IMR-90 (cell line): ENCODE measurements around the gene KCTD18. TPM values are rescaled to one million over a fixed set of nuclear protein-coding genes. Genes with fewer than 3 reads are reported as not detected.
A peak's percentile ranks its signal among the peaks of the same experiment; 100 is the strongest.

Experiments used
- ATAC-seq: fragments of 200-7000 bp; cut with Tn5 transposase; 2 replicates; pipeline ENCODE4 v1.9.1; 2020; ENCODE audit warnings: low read depth, mild to moderate bottlenecking, moderate library complexity
- BruUV-seq: library from RNA; stranded (reverse); fragments of 400-500 nt; replicated peaks from 2 replicates; lab custom pipeline; 2021; lab: Mats Ljungman, UMichigan
- CTCF ChIA-PET: fragments of 300-600 bp; formaldehyde crosslinking; extraction: SDS; loops from one replicate; lab custom pipeline; 2021; ENCODE audit warnings: antibody characterized with exemption; lab: Yijun Ruan, JAX
- POLR2A ChIA-PET: fragments of 300-600 bp; sonication (Branson Sonifier 250); formaldehyde crosslinking; loops from one replicate; lab custom pipeline; 2022; ENCODE audit warnings: antibody characterized with exemption; ENCODE audit not compliant: unreplicated experiment; lab: Charles Lee
- DNase-seq: peaks from one replicate; pipeline ENCODE4 v3.0.0; 2013
- H2AFZ ChIP-seq: replicated peaks from 2 replicates; pipeline ENCODE3; 2013; ENCODE audit warnings: low read length, mild to moderate bottlenecking; ENCODE audit not compliant: poor library complexity
- H2AK5ac ChIP-seq: 2 replicates; pipeline ENCODE4 v1.6.1; 2013; ENCODE audit warnings: low read depth, low read length, inconsistent platforms
- H2AK9ac ChIP-seq: replicated peaks from 2 replicates; pipeline ENCODE3; 2013; ENCODE audit warnings: mild to moderate bottlenecking, low read depth, low read length, moderate library complexity; ENCODE audit not compliant: poor library complexity
- H2BK120ac ChIP-seq: 2 replicates; pipeline ENCODE4 v1.6.1; 2013; ENCODE audit warnings: low read depth, low read length, inconsistent platforms
- H2BK15ac ChIP-seq: 3 replicates; pipeline ENCODE4 v1.6.1; 2013; ENCODE audit warnings: low read depth, low read length, inconsistent platforms
- H2BK20ac ChIP-seq: 2 replicates; pipeline ENCODE4 v1.6.1; 2013; ENCODE audit warnings: low read depth, mild to moderate bottlenecking, inconsistent platforms, low read length, moderate library complexity
- H2BK5ac ChIP-seq: 2 replicates; pipeline ENCODE4 v1.6.1; 2013; ENCODE audit warnings: mild to moderate bottlenecking, low read depth, low read length, inconsistent platforms; ENCODE audit not compliant: poor library complexity, severe bottlenecking
- H3K14ac ChIP-seq: replicated peaks from 2 replicates; pipeline ENCODE4 v1.6.1; 2013; ENCODE audit warnings: low read depth, low read length, inconsistent platforms
- H3K18ac ChIP-seq: 2 replicates; pipeline ENCODE4 v1.6.1; 2013; ENCODE audit warnings: low read depth, low read length, control low read depth
- H3K23ac ChIP-seq: 2 replicates; pipeline ENCODE4 v1.6.1; 2013; ENCODE audit warnings: low read depth, low read length, inconsistent platforms
- H3K27ac ChIP-seq: 2 replicates; pipeline ENCODE4 v1.5.1; 2013; ENCODE audit warnings: mild to moderate bottlenecking, control low read depth, low read length; ENCODE audit not compliant: insufficient read depth
- H3K27me3 ChIP-seq: 2 replicates; pipeline ENCODE4 v1.6.1; 2013; ENCODE audit warnings: low read length; ENCODE audit not compliant: control insufficient read depth, insufficient read depth
- H3K36me3 ChIP-seq: 2 replicates; pipeline ENCODE4 v1.6.1; 2013; ENCODE audit warnings: low read length, mixed read lengths; ENCODE audit not compliant: control insufficient read depth, insufficient read depth
- H3K4ac ChIP-seq: 2 replicates; pipeline ENCODE4 v1.6.1; 2013; ENCODE audit warnings: low read depth, low read length, inconsistent platforms
- H3K4me1 ChIP-seq: 2 replicates; pipeline ENCODE4 v1.6.1; 2013; ENCODE audit warnings: low read length, mixed read lengths; ENCODE audit not compliant: control insufficient read depth, insufficient read depth
- H3K4me2 ChIP-seq: 2 replicates; pipeline ENCODE4 v1.6.1; 2013; ENCODE audit warnings: low read depth, mild to moderate bottlenecking, control low read depth, low read length, moderate library complexity
- H3K4me3 ChIP-seq: 2 replicates; pipeline ENCODE4 v1.5.1; 2013; ENCODE audit warnings: low read depth, mild to moderate bottlenecking, control low read depth, low read length, moderate library complexity; ENCODE audit not compliant: insufficient read depth
- H3K56ac ChIP-seq: 2 replicates; pipeline ENCODE4 v1.6.1; 2013; ENCODE audit warnings: low read length, inconsistent platforms; ENCODE audit not compliant: insufficient read depth; ENCODE audit errors: extremely low read depth
- H3K79me1 ChIP-seq, 2 experiments: 2 replicates each; pipeline ENCODE4 v1.6.1; 2013; ENCODE audit warnings: low read length in 2 of 2, inconsistent platforms in 1 of 2, low read depth in 1 of 2
- H3K9ac ChIP-seq: 2 replicates; pipeline ENCODE4 v1.6.1; 2013; ENCODE audit warnings: low read depth, low read length, control low read depth
- H3K9me1 ChIP-seq: 2 replicates; pipeline ENCODE4 v1.6.1; 2013; ENCODE audit warnings: low read length, inconsistent platforms; ENCODE audit not compliant: insufficient read depth
- H3K9me3 ChIP-seq: 2 replicates; pipeline ENCODE4 v1.6.1; 2013; ENCODE audit warnings: low read length; ENCODE audit not compliant: control insufficient read depth, insufficient read depth
- H4K20me1 ChIP-seq: 2 replicates; pipeline ENCODE4 v1.6.1; 2013; ENCODE audit warnings: low read length, inconsistent platforms; ENCODE audit not compliant: insufficient read depth
- H4K5ac ChIP-seq: 2 replicates; pipeline ENCODE4 v1.6.1; 2013; ENCODE audit warnings: mild to moderate bottlenecking, low read depth, low read length, control low read depth
- H4K8ac ChIP-seq, 2 experiments: 2 replicates each; pipeline ENCODE4 v1.6.1; 2013; ENCODE audit warnings: low read depth in 2 of 2, low read length in 2 of 2, control low read depth in 1 of 2, inconsistent platforms in 1 of 2
- H4K91ac ChIP-seq: 2 replicates; pipeline ENCODE4 v1.6.1; 2013; ENCODE audit warnings: low read depth, low read length, inconsistent platforms; ENCODE audit not compliant: insufficient read depth
- CEBPB ChIP-seq: IDR thresholded peaks from 2 replicates; pipeline ENCODE4 v1.6.1; 2012; ENCODE audit warnings: low read depth, low read length, improper control_type of control experiment
- FOS ChIP-seq: fragments of 150-350 bp; IDR thresholded peaks from 2 replicates; pipeline ENCODE4 v1.6.1; 2016; ENCODE audit warnings: low read depth, low read length
- MAZ ChIP-seq: IDR thresholded peaks from 2 replicates; pipeline ENCODE4 v1.6.1; 2012; ENCODE audit warnings: low read depth, mild to moderate bottlenecking, low read length, improper control_type of control experiment, moderate library complexity, borderline replicate concordance
- POLR2A ChIP-seq: IDR thresholded peaks from 2 replicates; pipeline ENCODE4 v1.6.1; 2012; ENCODE audit warnings: mild to moderate bottlenecking, low read depth, low read length
- USF2 ChIP-seq: fragments of 150-350 bp; IDR thresholded peaks from 2 replicates; pipeline ENCODE4 v1.6.1; 2017; ENCODE audit warnings: mild to moderate bottlenecking, antibody characterized with exemption, low read length, low read depth
- WGBS, 2 experiments: methylation state at CpG; one replicate each; pipeline versions ENCODE4 v1.1.5 to v1.1.7; 2013; ENCODE audit warnings: missing lambda C conversion rate in 2 of 2; ENCODE audit not compliant: insufficient read length in 1 of 2; ENCODE audit errors: extremely low coverage in 2 of 2; 5-methylcytosine and 5-hydroxymethylcytosine counted together
- dilution Hi-C: fragments of 300-500 bp; cut with HindIII; formaldehyde crosslinking; loops from one replicate; pipeline ENCODE4 v1.14.3; 2018; ENCODE audit warnings: low sequenced_read_pairs; ENCODE audit not compliant: unreplicated experiment
- in situ Hi-C: fragments of 300-500 bp; cut with MboI; formaldehyde crosslinking; loops from 3 replicates; pipeline ENCODE4 v1.14.3; 2019; ENCODE audit warnings: low sequenced_read_pairs, inconsistent platforms, mixed read lengths
- intact Hi-C: fragments of 100-400 bp; cut with micrococcal nuclease; formaldehyde crosslinking; loops from 2 replicates; pipeline ENCODE4 v1.10.0; 2022
- polyA plus RNA-seq, 3 experiments: library from polyadenylated mRNA; depleted of rRNA; stranded (reverse); fragments of >200 nt; gene quantifications; 2 replicates each; pipeline ENCODE4 v1.2.3, GENCODE V29; 2012; ENCODE audit warnings: low replicate concordance in 1 of 3
- total RNA-seq: library from RNA; depleted of rRNA; stranded (reverse); fragments of >200 nt; gene quantifications from 2 replicates; pipeline ENCODE4 v1.2.3, GENCODE V29; 2012

Gene KCTD18
- total and polyA plus RNA-seq, 2 of the 4 experiments (the other 2 are of a cell fraction), result 6.7 to 10.4 TPM

GRCh38 chr2:200525882-200526651 lies 16.2 kb upstream of the KCTD18 start, which contains the start of gene SGO2:
Gene SGO2, plus strand, starts transcription at chr2:200526207. Its CDS starts 6,769 bp downstream, at chr2:200532976.
- dilution Hi-C loops, result no loop called here
- POLR2A ChIA-PET, result no interaction called here
- intact Hi-C loops, result loop anchor here (1.0 kb wide), 1 partner anchor 177 kb away; no protein-coding TSS in a partner anchor

More at GRCh38 chr2:200525882-200526651, 16.2 kb upstream of the KCTD18 start, which contains the start of gene SGO2:
- H3K4ac ChIP-seq, result peak within 1 kb of the TSS; percentile 81
- H2BK15ac ChIP-seq, result peak within 1 kb of the TSS; percentile 61; the same call in 2 of the 3 replicates
- peaks cover 22 to 41% of the 10 kb centered on the region in 2 experiments for H3K79me1 ChIP-seq
- in situ Hi-C loops, result no loop called here
- H4K20me1 ChIP-seq, result no peaks in the 10 kb centered on the region
- ATAC-seq (peak; percentile 99), DNase-seq (peak; percentile 91)
- TSS peak; percentile 78 for BruUV-seq
- H3K9me3 ChIP-seq, result no peaks in the 10 kb centered on the region
- H3K14ac ChIP-seq, result peak within 1 kb of the TSS; percentile 85
- peak within 1 kb of the TSS; percentile 91 for H3K18ac ChIP-seq
- peak within 1 kb of the TSS; percentile 68 for H2AK9ac ChIP-seq
- H3K4me3 ChIP-seq, result peak within 1 kb of the TSS; percentile 97
- H4K5ac ChIP-seq, result peak within 1 kb of the TSS; percentile 84; the same call in 1 of the 2 replicates
- H2BK20ac ChIP-seq, result peak within 1 kb of the TSS; percentile 51; the same call in 1 of the 2 replicates
- peaks cover 11% of the 10 kb centered on the region for H3K27me3 ChIP-seq
- H3K36me3 ChIP-seq, result no peaks in the 10 kb centered on the region
- H4K8ac ChIP-seq, result peak within 1 kb of the TSS; percentile 81 to 95
- TF ChIP-seq USF2, result no peak; the same call in 1 of the 2 replicates
- peak; percentile 48; the same call in 1 of the 2 replicates for TF ChIP-seq POLR2A
- peak; percentile 46; the same call in 1 of the 2 replicates for TF ChIP-seq MAZ
- TF ChIP-seq FOS, result no peak
- peak; percentile 89 for TF ChIP-seq CEBPB
- H2AFZ ChIP-seq, result peak within 1 kb of the TSS; percentile 97
- CTCF ChIA-PET, result no interaction called here
- H3K56ac ChIP-seq, result peak within 1 kb of the TSS; percentile 87
- peak within 1 kb of the TSS; percentile 50 for H2BK120ac ChIP-seq
- 0% methylated on average over 36 of the region's 56 CpGs; no CpG with 5 or more reads in 1 of the 2 experiments for WGBS, 2 experiments
- H3K27ac ChIP-seq, result peak within 1 kb of the TSS; percentile 72
- no peaks in the 10 kb centered on the region for H3K9me1 ChIP-seq
- peak within 1 kb of the TSS; percentile 90 for H3K23ac ChIP-seq
- 0 out of 2 replicates have a peak within 1 kb of the TSS, but pooled peaks have one; percentile 29 for H2AK5ac ChIP-seq
- peak within 1 kb of the TSS; percentile 77 for H4K91ac ChIP-seq
- peak within 1 kb of the TSS; percentile 98 for H3K4me2 ChIP-seq
- H3K9ac ChIP-seq, result peak within 1 kb of the TSS; percentile 74
- H2BK5ac ChIP-seq, result peak within 1 kb of the TSS; percentile 87
- no peaks in the 10 kb centered on the region for H3K4me1 ChIP-seq
